HG03066 (cell line): ENCODE data around the gene MPEG1.

Source experiments
- ATAC-seq: cut with Tn5 transposase; IDR thresholded peaks from one replicate; pipeline ENCODE4 v1.9.1; 2021; ENCODE audit warnings: low read depth; ENCODE audit not compliant: unreplicated experiment

MPEG1 gene

GRCh38 chr11:59191095-59191494 is 21.6 kb downstream of the MPEG1 start:
- ATAC-seq = no peak

- ATAC-seq = no peak
Measured at GRCh38 chr11:59189986-59190385, 22.7 kb downstream of the MPEG1 start.

GRCh38 chr11:59188954-59189353 is 23.8 kb downstream of the MPEG1 start:
- no peak for ATAC-seq

GRCh38 chr11:59187587-59187986 is 25.1 kb downstream of the MPEG1 start:
- ATAC-seq = no peak

GRCh38 chr11:59187035-59187434 is 25.7 kb downstream of the MPEG1 start:
- no peak for ATAC-seq

- no peak for ATAC-seq
Measured at GRCh38 chr11:59186130-59186594, 26.6 kb downstream of the MPEG1 start.

DNA sequence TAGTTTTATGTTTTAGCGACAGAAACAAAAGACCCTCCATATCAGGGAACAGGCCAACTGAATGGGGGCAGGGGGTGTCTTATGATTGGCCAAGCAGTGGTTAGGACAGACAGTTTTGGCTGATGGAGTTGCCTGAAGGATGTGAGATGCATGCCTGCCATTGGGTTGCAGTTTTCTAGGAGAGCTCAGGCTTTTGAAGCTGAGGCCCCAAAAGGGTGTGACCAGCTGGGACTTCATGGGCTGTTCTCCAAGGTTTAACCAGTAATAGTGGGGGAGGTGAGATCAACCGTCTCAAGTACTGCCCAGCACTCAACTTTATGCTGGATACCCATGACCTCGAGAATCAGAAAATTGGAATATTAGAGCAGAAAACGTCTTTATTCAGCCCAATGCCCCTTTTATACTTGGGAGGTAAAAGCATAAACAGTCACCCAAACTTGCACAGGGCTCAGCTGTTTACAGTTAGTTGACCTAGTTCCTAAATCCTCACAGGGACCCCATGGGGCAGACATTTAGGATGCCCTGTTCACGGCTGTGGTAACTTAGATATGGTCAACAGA is 27.3 kb downstream of the MPEG1 start:
- ATAC-seq = no peak

- no peak for ATAC-seq
Measured at GRCh38 chr11:59184691-59185339, 27.9 kb downstream of the MPEG1 start.

GRCh38 chr11:59183771-59184170 is 29.0 kb downstream of the MPEG1 start:
- ATAC-seq = no peak

GRCh38 chr11:59182457-59183151 is 30.1 kb downstream of the MPEG1 start:
- ATAC-seq = no peak

- no peak for ATAC-seq
Measured at GRCh38 chr11:59181746-59182456, 30.8 kb downstream of the MPEG1 start.

GRCh38 chr11:59180907-59181306 is 31.8 kb downstream of the MPEG1 start:
- no peak for ATAC-seq

- ATAC-seq = no peak
Measured at GRCh38 chr11:59180168-59180776, 32.5 kb downstream of the MPEG1 start.

- ATAC-seq = no peak
Measured at GRCh38 chr11:59179121-59179520, 33.6 kb downstream of the MPEG1 start.

GRCh38 chr11:59178402-59178801 is 34.3 kb downstream of the MPEG1 start:
- no peak for ATAC-seq

DNA sequence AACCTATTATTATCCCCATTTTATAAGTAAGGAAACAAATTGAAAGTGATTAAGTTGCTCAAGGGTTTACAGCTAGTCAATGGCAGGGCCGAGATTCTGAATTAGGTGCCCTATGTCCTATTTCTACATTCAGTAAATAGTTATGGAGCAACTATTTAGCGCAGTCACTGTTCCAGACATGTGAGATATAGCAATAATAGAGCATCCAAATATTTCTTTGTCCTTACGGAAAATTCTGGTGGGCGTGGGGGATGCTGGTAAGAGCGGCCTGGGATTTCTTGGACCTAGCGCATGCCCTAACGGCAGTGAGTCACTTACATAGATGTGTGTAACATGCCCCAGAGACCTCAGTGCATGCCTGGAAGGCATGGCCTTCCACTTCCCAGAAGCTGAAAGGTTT is 36.4 kb downstream of the MPEG1 start:
- ATAC-seq = no peak

GRCh38 chr11:59175091-59175501 is 37.6 kb downstream of the MPEG1 start:
- ATAC-seq = no peak

DNA sequence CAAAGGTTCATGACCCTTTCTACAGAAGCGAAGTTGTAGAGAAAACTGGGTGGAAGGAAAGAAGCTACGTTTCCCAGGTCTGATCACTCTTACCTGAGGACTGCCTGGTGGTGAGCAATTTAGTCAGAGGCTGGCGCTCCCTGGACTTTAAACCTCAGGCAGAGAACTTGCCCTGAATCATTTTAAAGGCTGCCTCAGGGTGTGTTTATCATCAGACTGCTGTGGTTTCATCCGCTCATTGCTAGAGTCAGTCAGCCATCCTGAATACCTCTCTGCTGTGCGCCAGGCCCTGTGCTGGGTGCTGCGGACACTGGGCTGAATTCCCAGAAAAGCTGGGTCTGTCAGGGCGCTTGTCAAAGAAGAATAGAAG is 38.1 kb downstream of the MPEG1 start:
- ATAC-seq = no peak

DNA sequence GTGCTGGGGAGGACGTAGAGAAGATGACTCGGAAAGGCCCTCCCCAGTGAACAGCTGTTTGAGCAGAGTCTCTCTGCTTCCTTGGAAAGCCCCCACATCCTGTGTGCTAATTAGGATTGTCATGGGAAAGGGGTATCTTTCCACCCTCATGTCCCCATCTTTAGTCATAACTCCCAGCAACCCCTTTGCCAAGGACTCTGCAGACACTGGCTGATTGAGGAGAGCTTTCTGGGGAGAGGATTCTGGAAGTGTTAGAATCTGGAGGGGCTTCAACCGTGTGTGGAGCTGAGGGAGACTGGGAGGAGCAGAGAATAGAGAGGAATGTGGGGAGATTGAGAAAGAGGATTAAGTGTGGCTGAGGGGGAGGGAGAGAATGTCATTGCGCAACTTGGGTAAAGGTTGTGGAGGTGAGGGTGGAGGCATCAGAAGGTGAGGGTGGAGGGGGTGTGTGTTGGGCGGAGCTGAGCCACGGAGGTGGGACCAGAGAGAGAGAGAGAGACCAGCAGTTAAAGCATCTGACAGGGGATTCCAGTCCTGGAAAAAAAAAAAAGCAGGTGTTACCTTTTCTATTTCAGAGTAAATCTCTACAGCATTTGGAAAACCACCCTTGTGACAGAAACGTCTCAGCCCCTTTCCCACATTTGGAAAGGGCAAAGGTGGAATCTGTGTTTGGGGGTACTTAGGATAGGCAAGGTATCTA is 38.6 kb downstream of the MPEG1 start:
- no peak for ATAC-seq
